GM12874 (cell line): ENCODE data around the gene WDR91.

ENCODE experiments used
- TF ChIP-seq, protein P1 (sequence below): IDR thresholded peaks from 2 replicates; pipeline ENCODE4 v1.5.1; 2011; ENCODE audit warnings: low read depth, mild to moderate bottlenecking, control low read depth, low read length, moderate library complexity; ENCODE audit not compliant: insufficient read depth

WDR91 gene

GRCh38 chr7:135211179-135211945, at the start of gene WDR91:
Gene WDR91 (minus strand): TSS chr7:135211526. CDS start chr7:135211502, 24 bp downstream.
- TF ChIP-seq, protein P1, sequence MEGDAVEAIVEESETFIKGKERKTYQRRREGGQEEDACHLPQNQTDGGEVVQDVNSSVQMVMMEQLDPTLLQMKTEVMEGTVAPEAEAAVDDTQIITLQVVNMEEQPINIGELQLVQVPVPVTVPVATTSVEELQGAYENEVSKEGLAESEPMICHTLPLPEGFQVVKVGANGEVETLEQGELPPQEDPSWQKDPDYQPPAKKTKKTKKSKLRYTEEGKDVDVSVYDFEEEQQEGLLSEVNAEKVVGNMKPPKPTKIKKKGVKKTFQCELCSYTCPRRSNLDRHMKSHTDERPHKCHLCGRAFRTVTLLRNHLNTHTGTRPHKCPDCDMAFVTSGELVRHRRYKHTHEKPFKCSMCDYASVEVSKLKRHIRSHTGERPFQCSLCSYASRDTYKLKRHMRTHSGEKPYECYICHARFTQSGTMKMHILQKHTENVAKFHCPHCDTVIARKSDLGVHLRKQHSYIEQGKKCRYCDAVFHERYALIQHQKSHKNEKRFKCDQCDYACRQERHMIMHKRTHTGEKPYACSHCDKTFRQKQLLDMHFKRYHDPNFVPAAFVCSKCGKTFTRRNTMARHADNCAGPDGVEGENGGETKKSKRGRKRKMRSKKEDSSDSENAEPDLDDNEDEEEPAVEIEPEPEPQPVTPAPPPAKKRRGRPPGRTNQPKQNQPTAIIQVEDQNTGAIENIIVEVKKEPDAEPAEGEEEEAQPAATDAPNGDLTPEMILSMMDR, result 0 out of 2 replicates have a peak, but pooled peaks have one; percentile 6

DNA sequence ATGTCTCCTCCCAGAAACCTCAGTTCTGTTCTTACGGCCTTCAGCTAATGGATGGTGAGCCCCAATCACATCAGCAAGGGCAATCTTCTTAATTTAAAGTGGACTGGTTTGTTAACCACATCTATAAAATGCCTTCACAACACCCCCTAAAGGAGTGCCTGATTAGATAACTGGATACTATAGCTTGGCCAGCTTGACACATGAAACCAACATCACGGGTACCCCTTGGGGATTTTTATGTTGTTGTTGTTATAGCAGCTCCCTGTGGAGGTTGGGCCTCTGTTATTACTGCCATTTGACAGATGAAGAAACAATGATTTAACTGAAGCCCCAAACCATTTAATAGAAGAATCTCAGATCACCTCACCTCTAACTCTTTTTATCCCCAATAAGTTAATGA, 49.1 kb upstream of the WDR91 start:
- TF ChIP-seq, protein P1, result no peak

- TF ChIP-seq, protein P1, result no peak
Measured at GRCh38 chr7:135259702-135260101, 48.4 kb upstream of the WDR91 start.

DNA sequence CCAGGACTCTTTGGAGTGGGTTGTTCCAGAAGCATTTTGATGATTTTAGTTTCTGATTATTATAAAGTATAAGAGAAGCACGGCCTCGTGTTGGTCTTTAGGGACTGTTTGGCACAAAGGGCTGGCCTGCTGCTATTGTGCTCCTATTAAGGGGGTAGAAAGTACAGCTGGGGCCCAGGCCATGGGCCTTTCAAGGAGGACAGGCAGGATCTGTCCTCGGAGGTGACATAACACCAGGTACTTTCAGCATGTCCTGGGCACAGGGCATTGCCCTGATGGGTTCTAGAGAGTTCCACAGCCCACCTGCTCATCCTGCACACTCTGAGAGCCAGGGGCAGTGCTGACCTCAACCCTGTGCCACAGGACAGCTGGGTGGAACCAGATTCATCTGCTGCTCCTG, 47.3 kb upstream of the WDR91 start:
- TF ChIP-seq, protein P1, result no peak

- TF ChIP-seq, protein P1, result no peak
Measured at GRCh38 chr7:135257790-135258189, 46.5 kb upstream of the WDR91 start.

DNA sequence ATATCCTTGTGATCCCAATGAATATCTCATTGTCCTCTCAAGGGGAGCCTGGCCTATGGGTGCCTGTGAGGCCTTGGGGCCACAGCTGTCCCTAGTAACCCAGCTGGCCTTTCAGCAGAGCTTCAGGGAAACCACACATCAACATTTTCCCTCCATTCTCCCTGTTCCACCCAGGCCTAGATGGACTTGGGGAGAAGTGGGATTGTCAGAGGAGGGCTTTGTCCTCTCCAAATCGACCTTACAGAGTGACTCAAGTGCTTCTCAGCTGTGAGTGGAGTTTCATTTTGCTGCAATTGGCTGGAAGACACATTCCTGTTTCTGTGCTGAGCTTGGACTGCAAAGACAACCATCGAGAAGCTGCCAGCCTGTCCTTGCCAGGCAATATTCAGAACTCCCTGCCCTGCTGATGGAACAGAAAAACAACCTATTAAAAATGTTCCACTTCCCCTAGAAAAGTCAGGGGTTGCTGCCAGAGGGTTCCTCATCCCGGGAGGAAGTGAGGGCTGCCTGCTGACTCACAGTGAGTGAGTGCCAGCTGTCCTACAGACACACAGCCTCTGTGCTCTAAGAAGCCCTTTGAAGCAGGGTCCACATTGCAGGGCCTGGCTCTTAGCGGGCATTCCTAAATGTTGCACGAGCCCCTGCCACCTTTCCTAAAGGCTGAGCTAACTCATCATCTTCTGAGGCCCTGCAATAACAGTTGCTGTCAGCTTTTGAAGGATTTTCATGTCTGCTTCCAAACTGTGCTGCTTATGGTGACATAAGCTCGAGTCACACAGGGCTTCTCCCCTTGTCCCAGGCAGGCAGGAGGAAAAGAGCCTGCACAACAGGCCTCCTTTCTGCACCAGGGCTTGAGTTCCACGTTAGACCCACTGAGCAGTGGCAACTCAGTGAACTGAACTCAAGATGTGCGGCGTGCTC, 42.8 kb upstream of the WDR91 start:
- TF ChIP-seq, protein P1, result no peak
